ENCODE data around the gene LRG1. TPM values are rescaled to one million over a fixed set of nuclear protein-coding genes. Genes with fewer than 3 reads are reported as not detected.

Gene LRG1
- polyA plus RNA-seq, 2 donors: 12.7 to 20.1 TPM

- no peaks in the 10 kb centered on the region for H3K27me3 ChIP-seq (ENCODE audit: control insufficient read depth in 1 of 2, insufficient read depth in 2 of 2, low read length in 2 of 2)
- H3K4me1 ChIP-seq (ENCODE audit: control insufficient read depth in 2 of 2, insufficient read depth in 2 of 2, low read length in 1 of 2): no peaks in the 10 kb centered on the region
- no peak overlapping the region for H3K27ac ChIP-seq (ENCODE audit: low read depth in 2 of 2, low read length in 1 of 2)
- H3K4me3 ChIP-seq (ENCODE audit: low read depth in 1 of 2, low read length in 2 of 2): no peak overlapping the region
- H3K9me3 ChIP-seq (ENCODE audit: control insufficient read depth in 2 of 2, insufficient read depth in 1 of 2, low read depth in 1 of 2, low read length in 1 of 2): no peaks in the 10 kb centered on the region
- peaks cover 10 to 71% of the 10 kb centered on the region in 2 donors for H3K36me3 ChIP-seq (ENCODE audit: control insufficient read depth in 2 of 2, insufficient read depth in 2 of 2, low read length in 1 of 2)
- 92 to 93% methylated on average over 25 of the region's 25 CpGs for WGBS, 2 donors
Observed at GRCh38 chr19:4497770-4498389, 42.0 kb downstream of the LRG1 start.

- 89% methylated on average over 17 to 18 of the region's 18 CpGs for WGBS, 2 donors
- Histone ChIP-seq H3K9me3 (ENCODE audit: control insufficient read depth in 2 of 2, insufficient read depth in 1 of 2, low read depth in 1 of 2, low read length in 1 of 2) (no peaks in the 10 kb centered on the region), H3K4me1 (ENCODE audit: control insufficient read depth in 2 of 2, insufficient read depth in 2 of 2, low read length in 1 of 2) (no peaks in the 10 kb centered on the region), H3K36me3 (ENCODE audit: control insufficient read depth in 2 of 2, insufficient read depth in 2 of 2, low read length in 1 of 2) (peaks cover 10 to 75% of the 10 kb centered on the region in 2 donors), H3K27ac (ENCODE audit: low read depth in 2 of 2, low read length in 1 of 2) (no peak overlapping the region), H3K4me3 (ENCODE audit: low read depth in 1 of 2, low read length in 2 of 2) (no peak overlapping the region), H3K27me3 (ENCODE audit: control insufficient read depth in 1 of 2, insufficient read depth in 2 of 2, low read length in 2 of 2) (no peaks in the 10 kb centered on the region)
Observed at GRCh38 chr19:4496304-4496703, 43.5 kb downstream of the LRG1 start.

- Histone ChIP-seq H3K4me3 (ENCODE audit: low read depth in 1 of 2, low read length in 2 of 2) (no peak overlapping the region), H3K36me3 (ENCODE audit: control insufficient read depth in 2 of 2, insufficient read depth in 2 of 2, low read length in 1 of 2) (peaks cover 10 to 72% of the 10 kb centered on the region in 2 donors), H3K27ac (ENCODE audit: low read depth in 2 of 2, low read length in 1 of 2) (no peak overlapping the region), H3K4me1 (ENCODE audit: control insufficient read depth in 2 of 2, insufficient read depth in 2 of 2, low read length in 1 of 2) (no peaks in the 10 kb centered on the region), H3K27me3 (ENCODE audit: control insufficient read depth in 1 of 2, insufficient read depth in 2 of 2, low read length in 2 of 2) (no peaks in the 10 kb centered on the region), H3K9me3 (ENCODE audit: control insufficient read depth in 2 of 2, insufficient read depth in 1 of 2, low read depth in 1 of 2, low read length in 1 of 2) (no peaks in the 10 kb centered on the region)
- WGBS, 2 donors: 79 to 93% methylated on average over 8 to 12 of the region's 12 CpGs
Observed at GRCh38 chr19:4495471-4495870, 44.4 kb downstream of the LRG1 start.

GRCh38 chr19:4494691-4495064 is 45.2 kb downstream of the LRG1 start:
- Histone ChIP-seq H3K27ac (ENCODE audit: low read depth in 2 of 2, low read length in 1 of 2) (no peak overlapping the region), H3K9me3 (ENCODE audit: control insufficient read depth in 2 of 2, insufficient read depth in 1 of 2, low read depth in 1 of 2, low read length in 1 of 2) (no peaks in the 10 kb centered on the region), H3K36me3 (ENCODE audit: control insufficient read depth in 2 of 2, insufficient read depth in 2 of 2, low read length in 1 of 2) (peaks cover 13 to 74% of the 10 kb centered on the region in 2 donors), H3K27me3 (ENCODE audit: control insufficient read depth in 1 of 2, insufficient read depth in 2 of 2, low read length in 2 of 2) (no peaks in the 10 kb centered on the region), H3K4me3 (ENCODE audit: low read depth in 1 of 2, low read length in 2 of 2) (no peak overlapping the region), H3K4me1 (ENCODE audit: control insufficient read depth in 2 of 2, insufficient read depth in 2 of 2, low read length in 1 of 2) (no peaks in the 10 kb centered on the region)
- 96% methylated on average over 8 of the region's 8 CpGs for WGBS, 2 donors

GRCh38 chr19:4493929-4494690 is 45.7 kb downstream of the LRG1 start:
- Histone ChIP-seq H3K36me3 (ENCODE audit: control insufficient read depth in 2 of 2, insufficient read depth in 2 of 2, low read length in 1 of 2) (peaks cover 14 to 73% of the 10 kb centered on the region in 2 donors), H3K27ac (ENCODE audit: low read depth in 2 of 2, low read length in 1 of 2) (no peak overlapping the region), H3K4me1 (ENCODE audit: control insufficient read depth in 2 of 2, insufficient read depth in 2 of 2, low read length in 1 of 2) (no peaks in the 10 kb centered on the region), H3K9me3 (ENCODE audit: control insufficient read depth in 2 of 2, insufficient read depth in 1 of 2, low read depth in 1 of 2, low read length in 1 of 2) (no peaks in the 10 kb centered on the region), H3K27me3 (ENCODE audit: control insufficient read depth in 1 of 2, insufficient read depth in 2 of 2, low read length in 2 of 2) (no peaks in the 10 kb centered on the region), H3K4me3 (ENCODE audit: low read depth in 1 of 2, low read length in 2 of 2) (no peak overlapping the region)
- 96% methylated on average over 53 to 61 of the region's 61 CpGs for WGBS, 2 donors

- no peak overlapping the region for H3K4me3 ChIP-seq (ENCODE audit: low read depth in 1 of 2, low read length in 2 of 2)
- H3K4me1 ChIP-seq (ENCODE audit: control insufficient read depth in 2 of 2, insufficient read depth in 2 of 2, low read length in 1 of 2): no peaks in the 10 kb centered on the region
- H3K27me3 ChIP-seq (ENCODE audit: control insufficient read depth in 1 of 2, insufficient read depth in 2 of 2, low read length in 2 of 2): no peaks in the 10 kb centered on the region
- H3K36me3 ChIP-seq (ENCODE audit: control insufficient read depth in 2 of 2, insufficient read depth in 2 of 2, low read length in 1 of 2): peaks cover 14 to 72% of the 10 kb centered on the region in 2 donors
- WGBS, 2 donors: 95% methylated on average over 27 to 41 of the region's 41 CpGs
- peaks cover 0 to 2% of the 10 kb centered on the region in 2 donors for H3K9me3 ChIP-seq (ENCODE audit: control insufficient read depth in 2 of 2, insufficient read depth in 1 of 2, low read depth in 1 of 2, low read length in 1 of 2)
- H3K27ac ChIP-seq (ENCODE audit: low read depth in 2 of 2, low read length in 1 of 2): no peak overlapping the region
Observed at GRCh38 chr19:4493104-4493928, 46.5 kb downstream of the LRG1 start.

GRCh38 chr19:4492337-4493103 is 47.3 kb downstream of the LRG1 start:
- peaks cover 0 to 2% of the 10 kb centered on the region in 2 donors for H3K9me3 ChIP-seq (ENCODE audit: control insufficient read depth in 2 of 2, insufficient read depth in 1 of 2, low read depth in 1 of 2, low read length in 1 of 2)
- H3K4me3 ChIP-seq (ENCODE audit: low read depth in 1 of 2, low read length in 2 of 2): no peak overlapping the region
- 96% methylated on average over 3 of the region's 3 CpGs for whole genome bisulfite sequencing, 2 donors
- H3K27ac ChIP-seq (ENCODE audit: low read depth in 2 of 2, low read length in 1 of 2): no peak overlapping the region
- no peaks in the 10 kb centered on the region for H3K27me3 ChIP-seq (ENCODE audit: control insufficient read depth in 1 of 2, insufficient read depth in 2 of 2, low read length in 2 of 2)
- H3K4me1 ChIP-seq (ENCODE audit: control insufficient read depth in 2 of 2, insufficient read depth in 2 of 2, low read length in 1 of 2): no peaks in the 10 kb centered on the region
- peaks cover 14 to 68% of the 10 kb centered on the region in 2 donors for H3K36me3 ChIP-seq (ENCODE audit: control insufficient read depth in 2 of 2, insufficient read depth in 2 of 2, low read length in 1 of 2)

GRCh38 chr19:4491446-4491845 is 48.4 kb downstream of the LRG1 start:
- Histone ChIP-seq H3K4me1 (ENCODE audit: control insufficient read depth in 2 of 2, insufficient read depth in 2 of 2, low read length in 1 of 2) (no peaks in the 10 kb centered on the region), H3K9me3 (ENCODE audit: control insufficient read depth in 2 of 2, insufficient read depth in 1 of 2, low read depth in 1 of 2, low read length in 1 of 2) (peaks cover 0 to 2% of the 10 kb centered on the region in 2 donors), H3K27ac (ENCODE audit: low read depth in 2 of 2, low read length in 1 of 2) (no peak overlapping the region), H3K4me3 (ENCODE audit: low read depth in 1 of 2, low read length in 2 of 2) (no peak overlapping the region), H3K27me3 (ENCODE audit: control insufficient read depth in 1 of 2, insufficient read depth in 2 of 2, low read length in 2 of 2) (no peaks in the 10 kb centered on the region), H3K36me3 (ENCODE audit: control insufficient read depth in 2 of 2, insufficient read depth in 2 of 2, low read length in 1 of 2) (peaks cover 14 to 65% of the 10 kb centered on the region in 2 donors)
- 96 to 97% methylated on average over 21 of the region's 21 CpGs for WGBS, 2 donors

- Histone ChIP-seq H3K27ac (ENCODE audit: low read depth in 2 of 2, low read length in 1 of 2) (no peak overlapping the region), H3K36me3 (ENCODE audit: control insufficient read depth in 2 of 2, insufficient read depth in 2 of 2, low read length in 1 of 2) (peaks cover 3 to 45% of the 10 kb centered on the region in 2 donors), H3K27me3 (ENCODE audit: control insufficient read depth in 1 of 2, insufficient read depth in 2 of 2, low read length in 2 of 2) (no peaks in the 10 kb centered on the region), H3K9me3 (ENCODE audit: control insufficient read depth in 2 of 2, insufficient read depth in 1 of 2, low read depth in 1 of 2, low read length in 1 of 2) (peaks cover 0 to 2% of the 10 kb centered on the region in 2 donors), H3K4me1 (ENCODE audit: control insufficient read depth in 2 of 2, insufficient read depth in 2 of 2, low read length in 1 of 2) (no peaks in the 10 kb centered on the region), H3K4me3 (ENCODE audit: low read depth in 1 of 2, low read length in 2 of 2) (no peak overlapping the region)
- 93 to 94% methylated on average over 29 of the region's 29 CpGs for WGBS, 2 donors
Observed at GRCh38 chr19:4488496-4488895, 51.3 kb downstream of the LRG1 start.

Data from esophagus (tissue), 2 donors.